Smooth muscle cell (in vitro differentiated cells): Measurements from ENCODE around the gene TMEM43. TPM values are rescaled to one million over a fixed set of nuclear protein-coding genes. Genes with fewer than 3 reads are reported as not detected.
"Not testable (repeated sequence)": the region's sequence is repeated elsewhere in the genome, so short reads cannot be mapped to it uniquely, and the experiment has no call there.

ENCODE experiments used
- DNase-seq: peaks from one replicate; lab custom pipeline; 2025; ENCODE audit not compliant: unreplicated experiment; lab: John Stamatoyannopoulos, UW
- H2AFZ ChIP-seq: fragments of 200-600 bp; sonication (generic); 2 replicates; pipeline ENCODE4 v1.6.0; 2016; ENCODE audit warnings: antibody characterized with exemption, low read depth, mild to moderate bottlenecking
- H3F3A ChIP-seq: fragments of 200-600 bp; sonication (generic); 2 replicates; pipeline ENCODE4 v1.6.0; 2017; ENCODE audit warnings: antibody characterized with exemption, low read depth
- H3K27ac ChIP-seq: fragments of 200-600 bp; sonication (generic); 2 replicates; pipeline ENCODE4 v1.5.1; 2016; ENCODE audit warnings: low read depth, mild to moderate bottlenecking
- H3K27me3 ChIP-seq: fragments of 200-600 bp; sonication (generic); 2 replicates; pipeline ENCODE4 v1.6.1; 2016; ENCODE audit warnings: low read depth, mild to moderate bottlenecking
- H3K36me3 ChIP-seq: fragments of 200-600 bp; sonication (generic); 2 replicates; pipeline ENCODE4 v1.5.1; 2016; ENCODE audit warnings: low read depth
- H3K4me1 ChIP-seq: fragments of 200-600 bp; sonication (generic); 2 replicates; pipeline ENCODE4 v1.5.1; 2016; ENCODE audit warnings: low read depth
- H3K4me2 ChIP-seq: fragments of 200-600 bp; sonication (generic); 2 replicates; pipeline ENCODE4 v1.6.0; 2016; ENCODE audit warnings: mild to moderate bottlenecking
- H3K4me3 ChIP-seq: fragments of 200-600 bp; sonication (generic); 2 replicates; pipeline ENCODE4 v1.5.1; 2016; ENCODE audit warnings: mild to moderate bottlenecking
- H3K79me2 ChIP-seq: fragments of 200-600 bp; sonication (generic); 2 replicates; pipeline ENCODE4 v1.6.0; 2016; ENCODE audit warnings: low read depth, mild to moderate bottlenecking
- H3K9ac ChIP-seq: fragments of 200-600 bp; sonication (generic); 2 replicates; pipeline ENCODE4 v1.6.0; 2016; ENCODE audit warnings: low read depth
- H3K9me3 ChIP-seq: fragments of 200-600 bp; sonication (generic); replicated peaks from 2 replicates; pipeline ENCODE4 v1.5.1; 2016; ENCODE audit warnings: low read depth
- H4K20me1 ChIP-seq: fragments of 200-600 bp; sonication (generic); 2 replicates; pipeline ENCODE4 v1.6.0; 2016; ENCODE audit warnings: low read depth
- CTCF ChIP-seq: fragments of 200-600 bp; sonication (generic); IDR thresholded peaks from 2 replicates; pipeline ENCODE4 v1.5.1; 2017; ENCODE audit warnings: borderline replicate concordance, mild to moderate bottlenecking, antibody characterized with exemption; ENCODE audit not compliant: insufficient read depth, poor library complexity, severe bottlenecking
- WGBS: methylation state at CpG from one replicate; pipeline ENCODE4 v1.1.7; 2016; ENCODE audit warnings: low lambda C conversion rate; 5-methylcytosine and 5-hydroxymethylcytosine counted together
- polyA plus RNA-seq: library from polyadenylated mRNA; unstranded; fragments of >200 nt; fragmentation: Nextera tagmentation; extraction: Ambion mirVana; gene quantifications from 2 replicates; pipeline ENCODE4 v1.2.1, GENCODE V29; 2016
- total RNA-seq: library from RNA; depleted of rRNA; stranded (reverse); fragments of >200 nt; gene quantifications from 2 replicates; pipeline ENCODE4 v1.2.3, GENCODE V29; 2014

Gene TMEM43
- total and polyA plus RNA-seq, 2 experiments from 2014 or later, result 60.1 to 81.1 TPM

- Histone ChIP-seq H3K79me2 (no peaks in the 10 kb centered on the region), H3K36me3 (no peaks in the 10 kb centered on the region), H3K27me3 (no peaks in the 10 kb centered on the region), H3K4me1 (no peaks in the 10 kb centered on the region), H4K20me1 (no peaks in the 10 kb centered on the region), H3K9ac (no peak overlapping the region), H3K4me3 (no peak overlapping the region), H2AFZ (no peak overlapping the region), H3K9me3 (no peaks in the 10 kb centered on the region), H3K27ac (no peak overlapping the region), H3F3A (no peaks in the 10 kb centered on the region), H3K4me2 (no peak overlapping the region)
- TF ChIP-seq CTCF, result no peak
- DNase-seq, result no peak
- WGBS, result 98% methylated on average over 2 of the region's 2 CpGs
Observed at GRCh38 chr3:14092464-14092863, 32.4 kb upstream of the TMEM43 start.

DNA sequence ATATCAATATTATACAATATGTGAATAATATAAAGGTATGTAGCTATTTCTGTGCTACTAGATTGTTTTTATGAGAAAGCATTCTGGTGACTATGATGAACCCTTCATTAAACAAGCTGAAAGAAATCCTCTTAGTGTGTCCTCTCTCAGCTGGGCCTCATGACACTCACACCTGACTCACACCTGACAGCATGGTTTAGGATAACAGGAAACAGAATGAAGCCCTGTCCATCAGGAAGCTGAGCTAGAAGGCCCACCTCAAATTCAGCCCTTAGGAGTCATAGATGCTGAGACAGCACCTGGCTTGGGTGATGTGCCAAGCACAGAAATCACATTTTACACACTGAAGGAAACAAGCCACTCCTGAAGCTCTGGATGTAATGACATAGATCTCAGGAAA is 31.0 kb upstream of the TMEM43 start:
- Histone ChIP-seq H4K20me1 (no peaks in the 10 kb centered on the region), H3K36me3 (no peaks in the 10 kb centered on the region), H3F3A (no peaks in the 10 kb centered on the region), H3K4me1 (no peaks in the 10 kb centered on the region), H3K4me2 (no peak overlapping the region), H3K9me3 (no peaks in the 10 kb centered on the region), H3K27me3 (no peaks in the 10 kb centered on the region), H2AFZ (no peak overlapping the region), H3K9ac (no peak overlapping the region), H3K79me2 (no peaks in the 10 kb centered on the region), H3K4me3 (no peak overlapping the region), H3K27ac (no peak overlapping the region)
- no peak for DNase-seq
- no peak for TF ChIP-seq CTCF

- DNase-seq, result no peak
- no peak overlapping the region for H3K4me2 ChIP-seq
- no peaks in the 10 kb centered on the region for H3K79me2 ChIP-seq
- H2AFZ ChIP-seq, result no peak overlapping the region
- no peak for TF ChIP-seq CTCF
- H3K4me1 ChIP-seq, result no peaks in the 10 kb centered on the region
- 87% methylated on average over 3 of the region's 3 CpGs for WGBS
- H3K36me3 ChIP-seq, result no peaks in the 10 kb centered on the region
- no peaks in the 10 kb centered on the region for H4K20me1 ChIP-seq
- no peak overlapping the region for H3K4me3 ChIP-seq
- no peak overlapping the region for H3K9ac ChIP-seq
- no peaks in the 10 kb centered on the region for H3K27me3 ChIP-seq
- no peaks in the 10 kb centered on the region for H3K9me3 ChIP-seq
- H3F3A ChIP-seq, result no peaks in the 10 kb centered on the region
- no peak overlapping the region for H3K27ac ChIP-seq
Observed at GRCh38 chr3:14096742-14097141, 28.1 kb upstream of the TMEM43 start.

GRCh38 chr3:14097616-14098391 is 27.0 kb upstream of the TMEM43 start:
- H2AFZ ChIP-seq, result no peak overlapping the region
- H3K9me3 ChIP-seq, result no peaks in the 10 kb centered on the region
- H3K36me3 ChIP-seq, result no peaks in the 10 kb centered on the region
- TF ChIP-seq CTCF, result no peak
- no peaks in the 10 kb centered on the region for H3K79me2 ChIP-seq
- no peaks in the 10 kb centered on the region for H4K20me1 ChIP-seq
- H3K4me2 ChIP-seq, result no peak overlapping the region
- H3K27me3 ChIP-seq, result no peaks in the 10 kb centered on the region
- no peak overlapping the region for H3K27ac ChIP-seq
- WGBS, result 88% methylated on average over 5 of the region's 5 CpGs
- H3K9ac ChIP-seq, result no peak overlapping the region
- no peaks in the 10 kb centered on the region for H3K4me1 ChIP-seq
- no peak for DNase-seq
- H3F3A ChIP-seq, result no peaks in the 10 kb centered on the region
- H3K4me3 ChIP-seq, result no peak overlapping the region

GRCh38 chr3:14109821-14110220 is 15.0 kb upstream of the TMEM43 start:
- 94% methylated on average over 5 of the region's 5 CpGs for whole genome bisulfite sequencing
- H4K20me1 ChIP-seq, H3K79me2 ChIP-seq, DNase-seq, H3F3A ChIP-seq, H2AFZ ChIP-seq, H3K27ac ChIP-seq, H3K4me1 ChIP-seq, H3K36me3 ChIP-seq, H3K9me3 ChIP-seq, H3K4me2 ChIP-seq, H3K27me3 ChIP-seq, H3K4me3 ChIP-seq, H3K9ac ChIP-seq: not testable (repeated sequence)
